ENCODE results near the gene ASIC3. TPM values are rescaled to one million over a fixed set of nuclear protein-coding genes. Genes with fewer than 3 reads are reported as not detected.

ASIC3 gene
- total RNA-seq, 2 donors from 2014 or later = 2.5 to 3.0 TPM

- H3K9me3 Mint-ChIP-seq = no peaks in the 10 kb centered on the region
- WGBS, 2 experiments (ENCODE audit: insufficient coverage in 1 of 2, insufficient read length in 1 of 2) = 84 to 90% methylated on average over 9 of the region's 9 CpGs
- TF ChIP-seq CTCF (conservative IDR thresholded peaks at IDR 0.05) = no peak
- peaks cover 2% of the 10 kb centered on the region for H3K27me3 Mint-ChIP-seq (ENCODE audit: insufficient read depth)
- Histone ChIP-seq H3K36me3 (ENCODE audit: control insufficient read depth, insufficient read depth, low read length) (no peaks in the 10 kb centered on the region), H3K9me3 (ENCODE audit: control insufficient read depth, low read length) (no peaks in the 10 kb centered on the region), H3K9ac (ENCODE audit: extremely low read depth, low read length, poor library complexity, severe bottlenecking) (no peak overlapping the region), H3K27me3 (ENCODE audit: control insufficient read depth, insufficient read depth, low read length, poor library complexity, severe bottlenecking) (no peaks in the 10 kb centered on the region), H3K4me1 (ENCODE audit: control insufficient read depth, insufficient read depth, low read length) (peaks cover 8% of the 10 kb centered on the region), H3K27ac (ENCODE audit: low read depth, low read length) (no peak overlapping the region), H3K4me3 (ENCODE audit: low read length) (no peak overlapping the region)
- H3K4me3 Mint-ChIP-seq = no peak overlapping the region
- H3K4me1 Mint-ChIP-seq = peaks cover 12% of the 10 kb centered on the region
- no peaks in the 10 kb centered on the region for H3K36me3 Mint-ChIP-seq (ENCODE audit: low read depth)
- no peak overlapping the region for H3K27ac Mint-ChIP-seq
- no peak for DNase-seq
Observed at GRCh38 chr7:151005566-151005965, 42.8 kb upstream of the ASIC3 start.

GRCh38 chr7:151006590-151007300 is 41.6 kb upstream of the ASIC3 start:
- Mint-ChIP-seq H3K36me3 (ENCODE audit: low read depth) (no peaks in the 10 kb centered on the region), H3K27me3 (ENCODE audit: insufficient read depth) (peaks cover 9% of the 10 kb centered on the region), H3K27ac (no peak overlapping the region), H3K4me3 (no peak overlapping the region), H3K4me1 (peaks cover 16% of the 10 kb centered on the region), H3K9me3 (no peaks in the 10 kb centered on the region)
- H3K4me1 ChIP-seq (ENCODE audit: control insufficient read depth, insufficient read depth, low read length) = peaks cover 9% of the 10 kb centered on the region
- DNase-seq = peak; percentile 52
- no peak overlapping the region for H3K27ac ChIP-seq (ENCODE audit: low read depth, low read length)
- WGBS, 2 experiments (ENCODE audit: insufficient coverage in 1 of 2, insufficient read length in 1 of 2) = 91 to 100% methylated on average over 6 to 23 of the region's 23 CpGs
- H3K27me3 ChIP-seq (ENCODE audit: control insufficient read depth, insufficient read depth, low read length, poor library complexity, severe bottlenecking) = no peaks in the 10 kb centered on the region
- TF ChIP-seq CTCF (conservative IDR thresholded peaks at IDR 0.05) = no peak
- H3K9me3 ChIP-seq (ENCODE audit: control insufficient read depth, low read length) = no peaks in the 10 kb centered on the region
- no peak overlapping the region for H3K4me3 ChIP-seq (ENCODE audit: low read length)
- H3K36me3 ChIP-seq (ENCODE audit: control insufficient read depth, insufficient read depth, low read length) = no peaks in the 10 kb centered on the region
- no peak overlapping the region for H3K9ac ChIP-seq (ENCODE audit: extremely low read depth, low read length, poor library complexity, severe bottlenecking)

- H3K36me3 ChIP-seq (ENCODE audit: control insufficient read depth, insufficient read depth, low read length) = no peaks in the 10 kb centered on the region
- H3K4me1 ChIP-seq (ENCODE audit: control insufficient read depth, insufficient read depth, low read length) = peaks cover 9% of the 10 kb centered on the region
- peak; percentile 71 for DNase-seq
- H3K27me3 Mint-ChIP-seq (ENCODE audit: insufficient read depth) = peaks cover 16% of the 10 kb centered on the region
- H3K36me3 Mint-ChIP-seq (ENCODE audit: low read depth) = no peaks in the 10 kb centered on the region
- H3K9me3 ChIP-seq (ENCODE audit: control insufficient read depth, low read length) = no peaks in the 10 kb centered on the region
- no peak overlapping the region for H3K4me3 Mint-ChIP-seq
- H3K27me3 ChIP-seq (ENCODE audit: control insufficient read depth, insufficient read depth, low read length, poor library complexity, severe bottlenecking) = no peaks in the 10 kb centered on the region
- H3K27ac ChIP-seq (ENCODE audit: low read depth, low read length) = no peak overlapping the region
- no peak overlapping the region for H3K4me3 ChIP-seq (ENCODE audit: low read length)
- no peak for TF ChIP-seq CTCF (conservative IDR thresholded peaks at IDR 0.05)
- H3K9me3 Mint-ChIP-seq = no peaks in the 10 kb centered on the region
- no peak overlapping the region for H3K27ac Mint-ChIP-seq
- peaks cover 18% of the 10 kb centered on the region for H3K4me1 Mint-ChIP-seq
- no peak overlapping the region for H3K9ac ChIP-seq (ENCODE audit: extremely low read depth, low read length, poor library complexity, severe bottlenecking)
- WGBS, 2 experiments (ENCODE audit: insufficient coverage in 1 of 2, insufficient read length in 1 of 2) = 67 to 81% methylated on average over 5 to 7 of the region's 7 CpGs
Observed at GRCh38 chr7:151007469-151007898, 40.8 kb upstream of the ASIC3 start.

Measured in endodermal cell (in vitro differentiated cells).